Prostate gland (tissue), 2 donors: ENCODE data around the gene ACKR3.

Experiments
- POLR2A ChIP-seq: fragments of 450-650 bp; IDR thresholded peaks from one replicate; pipeline ENCODE4 v1.6.1; 2016; ENCODE audit warnings: antibody characterized with exemption, mild to moderate bottlenecking
- POLR2AphosphoS5 ChIP-seq: sonication (generic); formaldehyde crosslinking; IDR thresholded peaks from one replicate; pipeline ENCODE4 v1.6.1; 2017; ENCODE audit warnings: antibody characterized with exemption
- TF ChIP-seq, protein P1 (sequence below), 4 experiments: fragments of 200-600 bp in 2 of 4; fragments of 450-650 bp in 2 of 4; sonication (generic) in 2 of 4; IDR thresholded peaks; 1 replicate in 3 of 4; 2 replicates in 1 of 4; pipeline ENCODE4 v1.5.1; 2016 to 2019; ENCODE audit warnings: antibody characterized with exemption in 4 of 4, mild to moderate bottlenecking in 2 of 4, moderate library complexity in 2 of 4

- TF ChIP-seq, protein P1, sequence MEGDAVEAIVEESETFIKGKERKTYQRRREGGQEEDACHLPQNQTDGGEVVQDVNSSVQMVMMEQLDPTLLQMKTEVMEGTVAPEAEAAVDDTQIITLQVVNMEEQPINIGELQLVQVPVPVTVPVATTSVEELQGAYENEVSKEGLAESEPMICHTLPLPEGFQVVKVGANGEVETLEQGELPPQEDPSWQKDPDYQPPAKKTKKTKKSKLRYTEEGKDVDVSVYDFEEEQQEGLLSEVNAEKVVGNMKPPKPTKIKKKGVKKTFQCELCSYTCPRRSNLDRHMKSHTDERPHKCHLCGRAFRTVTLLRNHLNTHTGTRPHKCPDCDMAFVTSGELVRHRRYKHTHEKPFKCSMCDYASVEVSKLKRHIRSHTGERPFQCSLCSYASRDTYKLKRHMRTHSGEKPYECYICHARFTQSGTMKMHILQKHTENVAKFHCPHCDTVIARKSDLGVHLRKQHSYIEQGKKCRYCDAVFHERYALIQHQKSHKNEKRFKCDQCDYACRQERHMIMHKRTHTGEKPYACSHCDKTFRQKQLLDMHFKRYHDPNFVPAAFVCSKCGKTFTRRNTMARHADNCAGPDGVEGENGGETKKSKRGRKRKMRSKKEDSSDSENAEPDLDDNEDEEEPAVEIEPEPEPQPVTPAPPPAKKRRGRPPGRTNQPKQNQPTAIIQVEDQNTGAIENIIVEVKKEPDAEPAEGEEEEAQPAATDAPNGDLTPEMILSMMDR (IDR thresholded peaks at IDR 0.05) = no peak
- TF ChIP-seq POLR2A (no peak), POLR2AphosphoS5 (no peak)
Observed at GRCh38 chr2:236558993-236559978, 10.3 kb upstream of the ACKR3 start.
